Osteoblast (primary cell): Measurements from ENCODE around the gene TTLL12. TPM values are rescaled to one million over a fixed set of nuclear protein-coding genes. Genes with fewer than 3 reads are reported as not detected.

Experiments
- DNase-seq: peaks from one replicate; pipeline ENCODE4 v3.0.0; 2011; ENCODE audit warnings: low spot score, mixed read lengths; ENCODE audit not compliant: insufficient read length; ENCODE audit errors: missing footprints
- H2AFZ ChIP-seq: 2 replicates; pipeline ENCODE4 v1.6.0; 2011; ENCODE audit warnings: mild to moderate bottlenecking, low read length
- H3K27ac ChIP-seq: 2 replicates; pipeline ENCODE4 v1.5.1; 2011; ENCODE audit warnings: mild to moderate bottlenecking, low read depth, low read length, moderate library complexity
- H3K27me3 ChIP-seq: 2 replicates; pipeline ENCODE4 v1.6.0; 2012; ENCODE audit warnings: mild to moderate bottlenecking, control low read depth, inconsistent platforms, low read length, moderate library complexity; ENCODE audit not compliant: insufficient read depth
- H3K36me3 ChIP-seq: 2 replicates; pipeline ENCODE4 v1.5.1; 2011; ENCODE audit warnings: mild to moderate bottlenecking, low read length, control low read depth, moderate library complexity; ENCODE audit not compliant: insufficient read depth
- H3K4me1 ChIP-seq: 2 replicates; pipeline ENCODE4 v1.5.1; 2011; ENCODE audit warnings: mild to moderate bottlenecking, low read length, control low read depth, moderate library complexity; ENCODE audit not compliant: insufficient read depth
- H3K4me2 ChIP-seq: 2 replicates; pipeline ENCODE4 v1.6.0; 2011; ENCODE audit warnings: mild to moderate bottlenecking, low read length; ENCODE audit not compliant: insufficient read depth
- H3K4me3 ChIP-seq: fragments of 200-600 bp; sonication (generic); 3 replicates; pipeline ENCODE4 v1.5.1; 2012; ENCODE audit warnings: mild to moderate bottlenecking, low read length, inconsistent platforms; ENCODE audit not compliant: insufficient read depth
- H3K79me2 ChIP-seq: 2 replicates; pipeline ENCODE4 v1.6.0; 2012; ENCODE audit warnings: mild to moderate bottlenecking, low read length, control low read depth, inconsistent platforms; ENCODE audit not compliant: insufficient read depth
- H3K9me3 ChIP-seq: 2 replicates; pipeline ENCODE4 v1.5.1; 2011; ENCODE audit warnings: low read depth, low read length, control low read depth
- H4K20me1 ChIP-seq: 2 replicates; pipeline ENCODE4 v1.6.0; 2012; ENCODE audit warnings: mild to moderate bottlenecking, low read length, control low read depth; ENCODE audit not compliant: insufficient read depth
- total RNA-seq: library from RNA; depleted of rRNA; stranded (reverse); fragments of >200 nt; gene quantifications from 2 replicates; pipeline ENCODE4 v1.2.3, GENCODE V29; 2012
- TF ChIP-seq, protein P1 (sequence below): IDR thresholded peaks from 2 replicates; pipeline ENCODE4 v1.5.1; 2011; ENCODE audit warnings: mild to moderate bottlenecking, low read depth, low read length, moderate library complexity; ENCODE audit errors: extremely low read depth

The TTLL12 gene
- total RNA-seq, 1 donor: 29.0 TPM

DNA sequence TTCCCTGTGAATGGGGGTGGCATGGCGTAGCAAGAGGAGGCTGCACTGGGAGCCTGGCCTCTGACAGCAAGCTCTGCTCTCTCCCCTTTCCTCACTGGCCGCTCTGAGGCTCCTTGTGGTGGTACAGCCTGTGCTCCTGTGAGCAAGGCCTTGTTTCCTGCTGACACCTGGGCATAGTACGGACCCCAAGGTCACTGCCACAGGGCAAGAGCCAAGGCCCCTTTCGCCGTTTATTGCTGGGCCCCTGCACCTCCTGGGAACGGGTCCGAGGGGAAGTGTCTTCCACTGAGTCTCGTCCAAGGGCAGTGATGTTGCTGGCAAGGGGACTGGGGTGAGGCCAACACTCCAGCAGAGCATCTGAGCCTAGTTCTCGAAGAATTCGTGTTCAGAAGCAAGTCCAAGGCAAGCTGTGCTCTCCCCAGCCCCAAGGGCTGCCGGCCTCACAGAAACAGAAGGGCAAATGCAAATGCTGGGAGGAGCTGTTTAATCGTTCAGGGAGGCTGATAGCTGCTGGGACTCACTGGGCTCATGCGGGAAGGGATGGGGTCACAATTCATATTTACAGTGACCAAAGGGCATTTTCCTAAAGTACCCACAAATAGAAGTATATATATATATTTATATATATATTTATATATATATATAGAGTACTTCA is 15.9 kb upstream of the TTLL12 start:
- no peak overlapping the region for H2AFZ ChIP-seq
- no peaks in the 10 kb centered on the region for H3K36me3 ChIP-seq
- no peak overlapping the region for H3K4me3 ChIP-seq
- no peaks in the 10 kb centered on the region for H3K4me1 ChIP-seq
- H3K27me3 ChIP-seq: peaks cover 4% of the 10 kb centered on the region
- no peaks in the 10 kb centered on the region for H3K79me2 ChIP-seq
- H3K4me2 ChIP-seq: no peak overlapping the region
- no peak for DNase-seq
- TF ChIP-seq, protein P1, sequence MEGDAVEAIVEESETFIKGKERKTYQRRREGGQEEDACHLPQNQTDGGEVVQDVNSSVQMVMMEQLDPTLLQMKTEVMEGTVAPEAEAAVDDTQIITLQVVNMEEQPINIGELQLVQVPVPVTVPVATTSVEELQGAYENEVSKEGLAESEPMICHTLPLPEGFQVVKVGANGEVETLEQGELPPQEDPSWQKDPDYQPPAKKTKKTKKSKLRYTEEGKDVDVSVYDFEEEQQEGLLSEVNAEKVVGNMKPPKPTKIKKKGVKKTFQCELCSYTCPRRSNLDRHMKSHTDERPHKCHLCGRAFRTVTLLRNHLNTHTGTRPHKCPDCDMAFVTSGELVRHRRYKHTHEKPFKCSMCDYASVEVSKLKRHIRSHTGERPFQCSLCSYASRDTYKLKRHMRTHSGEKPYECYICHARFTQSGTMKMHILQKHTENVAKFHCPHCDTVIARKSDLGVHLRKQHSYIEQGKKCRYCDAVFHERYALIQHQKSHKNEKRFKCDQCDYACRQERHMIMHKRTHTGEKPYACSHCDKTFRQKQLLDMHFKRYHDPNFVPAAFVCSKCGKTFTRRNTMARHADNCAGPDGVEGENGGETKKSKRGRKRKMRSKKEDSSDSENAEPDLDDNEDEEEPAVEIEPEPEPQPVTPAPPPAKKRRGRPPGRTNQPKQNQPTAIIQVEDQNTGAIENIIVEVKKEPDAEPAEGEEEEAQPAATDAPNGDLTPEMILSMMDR: no peak
- no peaks in the 10 kb centered on the region for H4K20me1 ChIP-seq
- no peaks in the 10 kb centered on the region for H3K9me3 ChIP-seq
- no peak overlapping the region for H3K27ac ChIP-seq

DNA sequence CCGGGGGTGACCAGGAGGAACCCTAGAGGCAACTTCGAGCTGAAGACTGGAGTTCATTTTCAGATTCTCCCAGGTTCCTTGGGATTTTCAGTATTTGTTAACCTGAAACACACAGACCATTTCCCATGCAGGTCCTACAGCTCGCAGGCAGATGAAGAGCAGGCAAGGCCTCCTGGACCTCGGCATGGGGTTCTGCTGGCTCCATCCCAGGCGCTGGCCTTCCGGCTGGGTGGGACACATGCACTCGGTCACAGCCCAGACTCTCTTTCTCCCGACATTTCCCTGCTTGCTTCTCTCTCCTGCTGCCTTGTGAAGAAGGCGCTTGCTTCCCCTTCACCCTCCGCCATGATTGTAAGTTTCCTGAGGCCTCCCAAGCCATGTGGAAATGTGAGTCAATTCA is 15.4 kb upstream of the TTLL12 start:
- H3K27me3 ChIP-seq: peaks cover 10% of the 10 kb centered on the region
- no peaks in the 10 kb centered on the region for H3K4me1 ChIP-seq
- no peak for DNase-seq
- H3K27ac ChIP-seq: no peak overlapping the region
- no peak overlapping the region for H3K4me2 ChIP-seq
- no peaks in the 10 kb centered on the region for H3K79me2 ChIP-seq
- H4K20me1 ChIP-seq: no peaks in the 10 kb centered on the region
- TF ChIP-seq, protein P1: no peak
- H3K36me3 ChIP-seq: no peaks in the 10 kb centered on the region
- H3K9me3 ChIP-seq: no peaks in the 10 kb centered on the region
- no peak overlapping the region for H2AFZ ChIP-seq
- H3K4me3 ChIP-seq: no peak overlapping the region

DNA sequence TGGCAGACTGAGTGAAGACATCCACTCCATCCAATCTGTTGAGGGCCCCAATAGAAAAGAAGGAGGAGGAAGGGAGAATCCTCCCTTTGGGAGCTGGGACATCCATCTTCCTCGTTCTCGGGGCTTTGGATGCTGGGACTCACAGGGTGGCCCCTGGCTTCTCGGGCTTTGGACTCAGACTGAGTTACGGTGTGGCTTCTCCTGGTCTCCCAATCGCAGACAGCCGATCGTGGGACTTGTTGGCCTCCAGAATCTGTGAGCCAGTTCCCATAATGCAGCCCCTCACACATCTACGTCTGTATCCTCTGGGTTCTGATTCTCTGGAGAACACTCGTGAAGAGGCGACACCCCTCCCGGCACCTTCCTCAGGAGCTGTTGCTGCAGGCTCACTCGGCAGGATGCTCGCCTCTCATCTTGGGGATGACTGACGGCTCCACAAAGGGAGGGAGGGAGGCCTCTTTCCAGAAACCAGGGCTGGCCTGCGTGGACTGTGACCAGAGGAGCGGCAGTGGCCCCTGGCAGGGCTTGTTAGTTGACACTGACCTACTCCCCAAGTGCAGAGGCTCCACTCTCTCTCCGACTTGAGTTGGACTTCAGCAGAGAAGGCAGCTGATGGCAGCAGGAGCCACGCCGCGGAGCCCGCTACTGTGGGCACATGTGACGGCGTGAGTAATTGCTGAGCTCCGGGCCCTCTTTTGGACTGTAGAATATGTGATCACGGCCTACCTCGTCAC is 14.7 kb upstream of the TTLL12 start:
- Histone ChIP-seq H3K36me3 (no peaks in the 10 kb centered on the region), H3K9me3 (no peaks in the 10 kb centered on the region), H3K27ac (no peak overlapping the region), H2AFZ (no peak overlapping the region), H4K20me1 (no peaks in the 10 kb centered on the region), H3K4me1 (no peaks in the 10 kb centered on the region), H3K27me3 (peaks cover 11% of the 10 kb centered on the region), H3K4me3 (no peak overlapping the region), H3K4me2 (no peak overlapping the region), H3K79me2 (no peaks in the 10 kb centered on the region)
- no peak for DNase-seq
- TF ChIP-seq, protein P1: no peak

DNA sequence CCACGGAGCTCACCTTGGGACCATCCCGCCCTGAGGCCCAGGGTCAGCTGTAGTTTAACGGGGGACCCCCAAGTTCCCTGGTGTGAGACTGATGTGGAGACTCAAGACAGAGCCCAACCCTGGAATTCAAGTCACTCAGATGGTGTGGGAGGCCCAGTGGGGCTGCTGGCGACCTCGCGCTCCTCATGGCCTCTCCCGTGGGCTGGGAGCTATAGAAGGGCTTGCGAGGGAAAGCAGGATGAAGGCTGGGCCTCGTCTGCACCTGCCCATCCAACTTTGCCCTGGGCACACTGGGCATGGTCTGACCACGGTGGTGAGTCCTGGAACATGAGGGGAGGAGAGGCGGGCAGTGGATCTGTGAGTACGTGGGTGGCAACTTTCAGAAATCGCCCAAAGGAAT is 13.6 kb upstream of the TTLL12 start:
- Histone ChIP-seq H3K4me2 (no peak overlapping the region), H3K4me3 (no peak overlapping the region), H4K20me1 (no peaks in the 10 kb centered on the region), H3K9me3 (no peaks in the 10 kb centered on the region), H3K79me2 (no peaks in the 10 kb centered on the region), H3K36me3 (no peaks in the 10 kb centered on the region), H2AFZ (no peak overlapping the region), H3K4me1 (no peaks in the 10 kb centered on the region), H3K27ac (no peak overlapping the region), H3K27me3 (peaks cover 13% of the 10 kb centered on the region)
- TF ChIP-seq, protein P1: no peak
- DNase-seq: no peak
